GM21737 (cell line): ENCODE data around the gene TMEM245.

Source experiments
- ATAC-seq: cut with Tn5 transposase; IDR thresholded peaks from one replicate; pipeline ENCODE4 v1.9.1; 2021; ENCODE audit warnings: mild to moderate bottlenecking, moderate library complexity; ENCODE audit not compliant: unreplicated experiment

TMEM245 gene

DNA sequence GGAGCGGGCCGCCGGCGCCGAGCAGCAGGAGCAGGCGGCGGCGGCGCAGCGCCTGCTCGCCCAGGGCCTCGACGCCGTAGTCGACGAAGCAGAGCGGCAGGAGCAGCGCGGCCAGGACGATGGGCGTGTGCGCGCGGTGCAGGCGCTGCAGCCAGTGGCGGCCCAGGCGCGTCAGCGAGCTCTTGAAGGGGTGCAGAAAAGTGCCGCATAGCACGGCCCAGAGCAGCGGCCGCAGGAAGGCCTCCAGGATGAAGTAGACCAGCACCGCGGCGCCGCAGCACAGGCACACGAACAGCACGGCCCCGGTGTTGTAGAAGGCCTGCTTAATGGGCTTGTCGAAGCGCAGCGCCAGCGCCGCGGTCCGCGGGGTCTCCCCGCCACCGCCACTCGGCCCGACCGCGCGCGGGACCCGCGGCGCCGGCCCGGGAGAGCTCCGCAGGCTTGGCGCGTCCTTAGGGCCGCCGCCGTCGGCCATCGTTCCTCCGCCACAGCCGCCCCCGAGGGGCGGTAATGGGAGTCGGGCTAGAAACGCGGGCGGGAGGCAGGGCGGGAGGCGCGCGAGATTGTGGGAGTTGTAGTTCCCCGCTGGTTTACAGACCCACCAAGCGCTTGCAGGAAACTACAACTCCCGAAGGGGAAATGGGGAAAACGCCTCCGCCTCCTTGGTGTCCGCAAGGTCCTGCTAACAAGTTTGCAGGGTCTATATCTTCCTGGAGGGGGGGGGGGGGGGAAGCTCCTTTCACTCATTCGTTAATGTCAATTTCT, at the start of gene TMEM245:
TMEM245 (minus strand) TSS at position 509 of the 765 bp plus-strand sequence; CDS start at position 475, 34 bp downstream.
- ATAC-seq = peak; percentile 93

DNA sequence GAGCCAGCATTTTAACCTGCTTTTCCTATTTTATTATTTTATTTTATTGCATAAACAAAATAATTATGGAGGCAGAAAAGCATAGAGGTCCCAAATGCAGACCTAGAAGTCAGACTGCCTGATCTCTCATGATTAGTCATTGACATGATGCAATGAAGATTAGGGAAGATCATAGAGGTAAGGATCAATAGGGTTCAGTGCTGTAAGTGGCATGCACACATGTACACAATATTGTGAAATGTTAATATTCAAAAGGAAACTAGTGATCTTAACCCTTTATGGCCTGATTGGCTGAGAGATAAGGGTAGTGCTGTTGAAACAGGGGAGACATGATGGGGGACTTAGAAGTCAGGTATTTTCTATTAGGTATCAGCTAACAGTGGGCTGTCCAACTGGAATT, 48.4 kb upstream of the TMEM245 start:
- no peak for ATAC-seq

DNA sequence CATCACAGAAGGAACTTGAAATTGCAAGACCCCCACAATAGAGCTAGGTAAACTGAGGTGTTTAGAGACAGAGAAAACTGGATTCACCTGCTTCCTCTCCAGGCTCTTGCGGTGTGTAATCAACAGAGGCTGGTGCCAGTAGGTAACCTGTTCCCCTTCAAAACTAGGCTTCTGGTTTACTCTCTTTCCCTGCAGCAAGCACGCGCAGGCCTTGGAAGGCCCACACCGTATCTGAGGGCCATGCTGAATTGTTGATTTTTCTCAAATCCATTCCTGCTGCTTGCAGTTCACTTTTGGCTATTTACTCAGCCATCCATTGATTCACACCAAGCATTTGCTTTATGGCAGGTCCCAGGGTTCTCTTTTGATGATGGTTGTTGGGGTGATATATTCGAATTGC, 48.0 kb upstream of the TMEM245 start:
- ATAC-seq = no peak

DNA sequence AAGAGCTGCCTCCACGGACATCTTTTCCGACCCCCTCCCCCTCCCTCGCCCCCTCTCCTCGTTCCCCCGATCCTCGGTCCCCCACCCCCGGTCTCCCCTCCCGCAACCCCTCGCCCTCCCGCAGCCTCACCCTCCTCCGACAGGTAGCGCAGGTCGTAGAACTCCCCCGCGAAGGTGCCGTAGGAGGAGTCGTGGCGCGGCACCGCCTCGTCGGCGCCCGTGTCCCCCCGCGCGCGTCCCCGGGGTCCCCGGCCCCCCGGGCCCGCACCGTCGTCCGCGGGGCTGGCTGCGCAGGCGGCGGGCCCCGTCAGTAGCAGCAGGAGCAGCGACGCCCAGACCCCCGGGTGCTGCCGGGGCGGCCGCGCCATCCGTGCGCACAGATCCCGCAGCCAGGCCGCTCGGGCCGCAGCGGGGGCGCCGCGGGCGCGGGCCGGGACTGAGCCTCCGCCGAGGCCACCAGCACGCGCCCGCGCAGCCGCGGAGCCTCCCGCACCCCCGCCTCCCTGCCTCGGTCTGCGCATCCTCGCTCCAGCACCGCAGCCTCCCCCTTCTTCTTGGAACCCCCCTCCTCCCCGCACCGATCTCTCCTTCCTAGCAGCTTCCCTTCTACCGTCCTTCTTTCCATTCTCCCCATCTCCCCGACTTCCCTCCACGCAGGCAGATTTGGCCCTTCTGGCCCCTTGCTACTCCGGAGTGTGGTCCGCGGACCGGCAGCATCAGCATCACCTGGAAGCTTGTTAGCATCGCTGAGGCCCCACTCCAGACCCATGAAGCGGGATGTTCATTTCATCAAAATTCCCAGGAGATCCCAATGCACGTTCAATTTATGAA, 47.2 kb upstream of the TMEM245 start, which contains the start of gene FRRS1L:
FRRS1L (minus strand) TSS at position 479 of the 831 bp plus-strand sequence; CDS start at position 368, 111 bp downstream.
- ATAC-seq = no peak

DNA sequence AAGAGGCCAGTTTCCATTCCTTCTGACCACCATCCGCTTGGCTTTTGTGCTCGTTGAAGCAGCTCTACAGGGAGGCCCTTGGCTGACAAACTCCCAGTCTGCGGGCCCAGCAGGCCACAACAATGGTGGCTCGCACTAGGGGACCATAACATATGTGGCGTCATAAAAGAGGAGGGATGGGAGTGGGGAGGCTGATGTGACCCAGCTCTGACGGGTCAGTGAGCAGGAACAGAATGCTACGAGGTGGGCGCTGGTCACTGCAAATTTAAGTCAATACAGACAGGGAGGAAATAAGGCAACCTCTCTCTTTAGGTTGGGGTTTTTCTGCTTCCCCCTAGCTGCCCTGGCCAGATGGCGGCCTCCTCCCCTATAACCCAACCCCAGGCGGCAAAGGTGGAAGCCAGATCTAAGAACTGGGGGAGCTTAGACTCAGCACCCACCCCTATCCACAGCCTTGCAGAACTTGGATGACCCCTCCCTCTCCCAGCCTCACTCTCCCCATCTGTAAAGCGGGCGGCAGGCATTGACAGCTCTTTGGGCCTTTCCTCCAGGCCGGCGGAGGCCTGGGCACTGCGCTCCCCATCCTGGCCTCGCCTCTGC, 46.5 kb upstream of the TMEM245 start:
- ATAC-seq = no peak

DNA sequence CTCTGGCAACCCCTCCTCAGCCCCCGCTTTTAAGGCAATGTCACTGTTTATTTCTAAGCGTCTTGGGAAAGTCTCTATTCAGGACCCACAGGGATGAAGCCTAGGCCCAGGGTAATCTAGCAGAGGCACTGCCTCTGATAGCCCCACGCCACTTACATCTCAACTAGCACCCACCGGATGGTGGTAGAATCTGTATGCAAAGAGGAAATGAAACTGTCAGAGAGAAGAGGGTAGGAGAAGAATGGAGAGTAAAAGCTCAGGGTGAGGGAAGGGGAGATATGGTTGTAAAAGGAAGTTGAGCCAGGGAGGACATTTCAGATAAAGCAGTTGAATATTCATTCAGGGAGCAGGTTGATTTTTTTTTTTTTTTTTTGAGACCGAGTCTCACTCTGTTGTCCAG, 44.3 kb upstream of the TMEM245 start:
- ATAC-seq = no peak

DNA sequence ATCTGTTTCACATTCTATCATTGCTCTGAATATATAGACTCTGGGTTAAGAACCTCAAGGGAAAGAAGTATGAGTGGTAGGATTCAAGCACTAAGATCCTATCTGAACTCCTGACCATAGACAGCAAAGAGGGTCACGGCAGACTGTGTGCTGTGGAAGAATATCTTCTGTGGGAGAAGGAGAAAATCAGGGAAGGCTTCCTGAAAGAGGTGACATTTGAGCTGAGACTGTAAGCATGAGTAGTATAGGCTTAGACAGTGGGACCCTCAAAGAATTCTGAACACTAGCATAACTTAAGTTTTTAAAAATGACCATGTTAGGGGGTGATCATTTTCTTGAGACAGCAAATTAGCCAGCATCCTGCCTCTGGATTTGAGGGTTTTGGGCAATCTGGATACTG, 43.4 kb upstream of the TMEM245 start:
- ATAC-seq = no peak

DNA sequence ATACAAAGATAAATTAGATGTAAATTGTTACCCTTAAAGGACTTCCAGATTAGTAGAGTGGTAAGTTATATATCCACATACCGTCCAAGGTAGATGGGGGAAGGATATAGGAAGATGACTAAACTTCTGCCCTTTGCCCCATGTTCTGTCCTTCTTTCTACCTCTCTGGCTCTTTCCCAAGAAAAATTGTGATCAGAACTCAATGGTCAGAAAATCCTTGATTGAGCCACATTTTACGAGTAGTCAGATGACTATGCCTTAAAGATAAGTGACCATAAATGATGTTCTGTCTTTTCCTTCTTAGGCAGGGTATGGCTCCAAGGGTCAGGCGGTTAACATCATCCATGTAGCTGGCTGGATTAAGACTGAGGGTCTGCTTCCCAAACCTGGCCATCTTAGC, 42.9 kb upstream of the TMEM245 start:
- ATAC-seq = no peak

DNA sequence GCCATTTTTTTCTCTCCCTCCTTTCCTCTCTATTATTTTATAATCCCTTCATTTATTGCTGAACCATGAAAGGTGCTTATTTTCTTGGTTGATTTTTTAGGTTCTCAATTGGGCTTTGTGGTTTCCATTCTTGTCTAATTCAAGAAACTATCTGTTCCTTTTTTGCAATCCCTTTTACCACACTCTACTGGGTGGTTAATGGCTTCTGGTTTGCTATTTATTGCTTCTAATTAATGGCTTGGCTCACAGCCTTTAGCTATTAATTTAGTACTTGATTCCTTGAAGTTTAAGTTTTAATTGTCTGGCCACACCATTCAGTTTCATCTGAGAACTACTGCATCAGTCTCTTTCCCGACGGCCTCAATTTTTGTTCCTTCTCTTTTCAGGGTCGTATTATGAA, 41.7 kb upstream of the TMEM245 start:
- ATAC-seq = no peak

DNA sequence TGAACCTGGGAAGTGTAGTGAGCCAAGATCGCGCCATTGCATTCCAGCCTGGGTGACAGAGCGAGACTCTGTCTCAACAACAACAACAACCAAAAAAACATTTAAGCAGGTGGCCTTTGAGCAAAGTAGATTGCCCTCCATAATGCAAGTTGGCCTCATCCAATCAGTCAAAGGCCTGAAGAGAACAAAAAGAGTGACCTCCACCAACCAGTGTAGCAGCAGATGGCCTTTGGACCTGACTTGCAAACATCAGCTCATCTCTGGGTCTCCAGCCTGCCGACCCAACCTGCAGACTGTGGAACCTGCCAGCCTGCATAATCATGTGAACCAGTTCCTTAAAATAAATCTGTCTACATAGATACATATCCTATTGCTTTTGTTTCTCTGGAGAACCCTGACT, 39.8 kb upstream of the TMEM245 start:
- no peak for ATAC-seq

DNA sequence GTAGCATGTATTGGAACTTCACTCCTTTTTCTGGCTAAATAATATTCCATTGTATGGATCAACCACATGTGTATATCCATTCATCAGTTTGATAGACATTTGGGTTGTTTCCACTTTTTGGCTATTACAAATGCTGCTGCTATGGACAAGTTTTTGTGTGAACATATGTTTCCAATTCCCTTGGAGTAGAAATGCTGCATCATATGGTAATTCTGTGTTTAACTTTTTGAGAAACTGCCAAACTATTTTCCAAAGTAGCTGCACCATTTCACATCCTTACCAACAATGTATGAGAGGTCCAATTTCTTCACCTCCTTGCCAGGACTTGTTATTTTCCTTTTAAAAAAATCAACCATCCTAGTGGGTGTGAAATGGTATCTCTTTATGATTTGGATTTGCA, 38.9 kb upstream of the TMEM245 start:
- ATAC-seq = no peak

DNA sequence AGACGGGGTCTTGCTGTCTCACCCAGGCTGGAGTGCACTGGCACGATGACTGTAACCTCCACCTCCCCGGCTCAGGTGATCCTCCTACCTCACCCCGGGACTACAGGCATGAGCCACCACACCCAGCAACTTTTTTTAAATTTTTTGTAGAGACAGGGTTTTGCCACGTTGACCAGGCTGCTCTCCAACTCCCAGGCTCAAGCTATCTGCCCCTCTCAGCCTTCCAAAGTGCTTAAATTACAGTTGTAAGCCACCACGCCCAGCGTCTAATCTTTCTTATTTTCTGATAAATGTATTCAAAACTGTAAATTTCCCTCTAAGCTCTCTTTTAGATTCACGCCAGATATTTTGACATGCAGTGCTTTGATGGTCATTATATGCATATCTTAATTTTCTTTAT, 37.0 kb upstream of the TMEM245 start:
- ATAC-seq = no peak

DNA sequence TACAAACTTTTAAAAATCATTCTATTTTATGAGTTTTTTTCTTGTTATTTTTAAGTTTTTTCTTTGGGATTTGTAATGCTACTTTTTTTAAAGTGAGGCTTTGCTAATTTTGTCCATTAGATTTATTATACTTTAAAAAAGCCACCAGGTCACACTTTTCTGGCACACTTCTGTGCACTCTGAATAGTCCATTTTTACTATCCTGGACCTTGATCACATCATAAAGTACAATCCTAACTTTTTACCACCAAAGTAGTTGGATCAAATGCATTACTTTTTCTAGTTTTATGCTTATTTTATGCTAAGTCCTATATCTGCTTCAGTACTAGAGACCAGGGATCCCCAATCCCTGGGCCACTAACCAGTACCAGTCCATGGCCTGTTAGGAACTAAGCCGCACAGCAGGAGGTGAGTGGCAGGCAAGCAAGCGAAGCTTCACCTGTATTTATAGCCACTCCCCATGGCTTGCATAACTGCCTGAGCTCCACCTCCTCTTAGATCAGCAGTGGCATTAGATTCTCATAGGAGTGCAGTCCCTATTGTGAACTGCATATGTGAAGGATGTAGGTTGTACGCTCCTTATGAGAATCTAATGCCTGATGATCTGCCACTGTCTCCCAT, 31.3 kb upstream of the TMEM245 start:
- no peak for ATAC-seq

DNA sequence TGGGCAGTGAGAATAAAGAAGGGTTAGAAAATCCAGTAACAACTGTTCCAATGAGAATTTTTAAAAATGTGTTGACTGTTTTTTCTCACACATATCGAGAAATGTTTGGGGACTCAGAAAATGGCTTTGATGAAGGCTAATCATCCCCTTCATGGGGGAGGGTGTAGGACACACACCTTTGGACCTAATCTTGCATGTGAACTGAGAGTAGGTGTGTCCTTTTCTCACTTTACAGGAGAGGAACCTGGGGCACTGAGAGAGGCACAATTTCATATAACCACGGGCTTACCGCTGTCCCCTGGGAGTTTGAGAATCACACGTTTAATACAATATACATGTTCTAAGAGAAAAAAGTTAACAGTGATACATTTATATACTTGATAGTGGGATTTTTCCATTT, 30.0 kb upstream of the TMEM245 start:
- ATAC-seq = no peak

DNA sequence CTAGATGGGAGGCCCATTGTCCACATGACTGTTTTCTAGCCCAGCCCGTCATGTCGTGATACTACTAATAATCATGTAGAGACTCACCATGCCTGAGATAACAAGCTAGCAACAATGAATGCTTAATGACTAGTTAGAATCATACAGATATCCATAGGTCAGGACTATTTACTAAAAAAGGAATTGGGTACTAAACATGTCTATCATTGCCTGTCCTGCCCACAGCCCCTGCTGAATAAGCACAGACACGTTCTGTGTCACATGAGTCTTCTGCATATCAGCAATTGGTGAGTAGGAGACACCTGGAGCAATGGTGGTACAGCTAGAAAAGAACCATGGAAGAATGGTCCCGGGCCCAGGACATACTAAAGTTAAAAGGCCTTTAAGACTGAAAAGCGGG, 29.3 kb upstream of the TMEM245 start:
- no peak for ATAC-seq

DNA sequence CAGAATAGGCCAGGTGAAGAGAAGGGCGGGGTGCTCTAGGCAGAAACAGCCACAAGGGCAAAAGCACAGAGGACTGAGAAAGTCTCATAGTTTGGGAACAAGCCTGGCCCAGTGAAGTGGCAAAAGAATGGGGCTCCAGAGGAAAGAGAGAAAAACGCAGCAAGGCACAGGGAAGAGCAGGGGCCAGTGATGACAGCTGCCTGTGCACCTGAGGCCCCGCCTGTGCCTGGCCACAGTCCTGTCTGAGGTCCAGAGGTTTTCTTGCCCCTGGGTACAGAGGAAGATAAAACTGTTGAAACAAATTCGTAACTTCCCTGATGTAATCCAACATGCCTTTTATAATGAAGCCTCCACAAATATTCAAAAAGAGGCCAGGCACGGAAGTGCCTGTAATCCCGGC, 25.3 kb upstream of the TMEM245 start:
- ATAC-seq = no peak

DNA sequence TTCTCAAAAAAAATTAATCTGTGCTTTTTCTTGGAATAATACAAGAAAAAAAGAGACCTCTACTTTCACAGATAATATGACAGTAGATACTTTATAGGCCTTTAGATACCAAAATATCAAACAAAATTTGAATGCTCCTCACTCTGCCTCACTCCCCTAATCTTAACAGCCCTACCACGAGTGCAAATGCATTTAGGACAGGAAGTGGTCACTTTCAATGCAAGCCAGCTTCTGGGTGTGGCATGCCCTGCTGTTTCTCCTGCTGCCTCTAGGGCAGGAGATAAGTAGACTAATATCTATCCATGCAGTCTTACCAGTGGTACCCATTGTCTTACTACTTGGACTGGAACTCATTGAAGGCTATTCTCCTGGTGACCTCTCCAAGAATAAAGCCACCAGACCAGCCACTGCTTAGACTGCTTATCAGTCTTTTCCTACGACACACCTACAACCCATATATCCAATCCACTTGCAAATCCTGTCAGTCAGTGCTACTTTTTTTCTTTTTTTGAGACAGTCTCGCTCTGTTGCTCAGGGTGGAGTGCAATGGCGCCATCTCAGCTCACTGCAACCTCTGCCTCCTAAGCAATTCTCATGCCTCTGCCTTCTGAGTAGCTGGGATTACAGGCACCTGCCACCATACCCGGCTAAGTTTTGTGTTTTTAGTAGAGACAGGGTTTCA, 24.3 kb upstream of the TMEM245 start:
- peak; percentile 98 for ATAC-seq

DNA sequence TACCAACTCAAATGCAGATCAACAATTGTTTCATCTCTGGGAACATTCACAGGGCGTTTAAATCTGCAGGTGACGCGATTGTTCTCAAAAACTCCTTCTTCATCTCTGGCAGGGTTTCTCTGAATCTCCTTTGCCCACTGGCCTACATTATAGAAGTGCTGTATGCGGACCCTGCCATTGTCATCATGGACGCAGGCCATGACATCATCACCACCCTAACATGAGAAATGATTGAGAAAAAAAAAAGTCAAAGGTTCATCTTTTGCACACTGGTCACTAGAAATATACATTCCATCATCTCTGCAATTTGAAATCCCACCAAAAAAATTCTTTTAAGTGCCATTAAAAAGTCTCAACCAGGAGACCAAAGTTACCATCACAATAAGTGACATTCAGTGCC, 21.6 kb upstream of the TMEM245 start:
- ATAC-seq = no peak

DNA sequence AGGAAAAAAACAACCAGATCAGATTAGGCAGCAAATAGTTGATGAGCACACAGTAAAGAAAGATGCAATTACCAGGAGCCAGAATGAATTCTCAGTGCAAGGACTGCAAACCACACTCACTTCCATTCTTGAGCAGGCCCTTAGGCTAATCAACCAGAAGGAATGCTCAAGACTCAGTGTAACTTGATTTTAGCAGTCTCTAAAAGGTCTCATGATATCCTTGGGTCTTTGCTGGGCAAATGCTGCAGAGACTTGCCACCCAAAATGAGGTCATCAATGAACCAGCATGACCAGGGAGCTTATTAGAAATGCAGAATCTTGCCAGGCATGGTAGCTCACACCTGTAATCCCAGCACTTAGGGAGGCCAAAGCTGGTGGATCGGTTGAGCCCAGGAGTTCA, 20.1 kb upstream of the TMEM245 start:
- no peak for ATAC-seq

DNA sequence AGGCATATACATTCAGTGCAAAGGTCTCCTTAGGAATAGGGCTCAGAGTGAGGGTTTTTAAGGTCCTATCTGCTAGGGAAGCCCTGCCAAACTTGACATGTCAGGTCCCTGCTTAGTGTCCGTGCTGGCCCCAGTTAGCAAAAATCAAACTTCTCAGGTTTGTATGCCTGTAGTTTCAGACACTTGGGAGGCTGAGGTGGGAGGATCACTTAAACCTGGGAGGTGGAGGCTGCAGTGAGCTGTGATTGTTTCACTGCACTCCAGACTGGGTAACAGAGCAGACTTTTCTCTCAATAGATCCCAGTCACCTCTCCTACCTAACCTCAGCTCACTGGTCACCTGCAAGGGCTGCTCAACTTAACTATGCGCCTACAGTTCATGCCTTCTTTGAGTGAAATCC, 18.7 kb upstream of the TMEM245 start:
- ATAC-seq = no peak

DNA sequence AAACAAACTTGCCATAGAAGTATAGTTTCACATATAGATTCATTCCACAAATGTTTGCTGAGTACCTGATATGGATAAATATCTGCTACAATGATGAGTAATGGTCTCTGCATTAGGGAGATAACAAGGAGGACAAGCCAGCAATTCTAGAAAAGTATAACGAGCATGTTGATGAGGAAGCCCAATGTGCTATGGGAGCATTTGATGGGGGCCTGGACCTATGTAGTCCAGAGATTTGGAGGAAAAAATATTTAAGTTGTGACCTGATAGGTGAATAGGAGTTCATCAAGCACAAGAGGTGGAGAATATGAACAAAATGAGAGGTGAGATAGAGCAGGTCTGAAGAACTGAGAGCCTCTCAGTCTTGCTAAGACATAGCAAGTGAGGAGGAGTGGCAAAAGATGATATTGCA, 14.4 kb upstream of the TMEM245 start:
- ATAC-seq = no peak
